NCI-H748 treated with DMSO at 0.1 percent for 48 hours (cell line): ENCODE data around the gene FTO.
A peak's percentile ranks its signal among the peaks of the same experiment; 100 is the strongest.

ENCODE experiments used
- DNase-seq: peaks from one replicate; lab custom pipeline; 2025; lab: John Stamatoyannopoulos, UW

Gene FTO

GRCh38 chr16:54015147-54015546 lies 311.2 kb downstream of the FTO start:
- no peak for DNase-seq

- no peak for DNase-seq
Measured at GRCh38 chr16:54022362-54022761, 318.4 kb downstream of the FTO start.

- DNase-seq = no peak
Measured at GRCh38 chr16:54026456-54026855, 322.5 kb downstream of the FTO start.

GRCh38 chr16:54027062-54027461 lies 323.1 kb downstream of the FTO start:
- DNase-seq = no peak

- no peak for DNase-seq
Measured at GRCh38 chr16:54027558-54027957, 323.6 kb downstream of the FTO start.

GRCh38 chr16:54027995-54028394 lies 324.0 kb downstream of the FTO start:
- no peak for DNase-seq

- DNase-seq = no peak
Measured at GRCh38 chr16:54030451-54030850, 326.5 kb downstream of the FTO start.

GRCh38 chr16:54031107-54031760 lies 327.3 kb downstream of the FTO start:
- DNase-seq = no peak

GRCh38 chr16:54033747-54034146 lies 329.8 kb downstream of the FTO start:
- DNase-seq = no peak

- DNase-seq = no peak
Measured at GRCh38 chr16:54034684-54035083, 330.7 kb downstream of the FTO start.

- DNase-seq = no peak
Measured at GRCh38 chr16:54040480-54040879, 336.5 kb downstream of the FTO start.

- DNase-seq = no peak
Measured at GRCh38 chr16:54040975-54041374, 337.0 kb downstream of the FTO start.

- no peak for DNase-seq
Measured at GRCh38 chr16:54048586-54049495, 344.9 kb downstream of the FTO start.

GRCh38 chr16:54049591-54050458 lies 345.9 kb downstream of the FTO start:
- no peak for DNase-seq

- no peak for DNase-seq
Measured at GRCh38 chr16:54050459-54051210, 346.7 kb downstream of the FTO start.

GRCh38 chr16:54051821-54052220 lies 347.9 kb downstream of the FTO start:
- no peak for DNase-seq

- no peak for DNase-seq
Measured at GRCh38 chr16:54052271-54052670, 348.3 kb downstream of the FTO start.

GRCh38 chr16:54053891-54054820 lies 350.2 kb downstream of the FTO start:
- peak; percentile 85 for DNase-seq

GRCh38 chr16:54055191-54055590 lies 351.2 kb downstream of the FTO start:
- no peak for DNase-seq

- DNase-seq = no peak
Measured at GRCh38 chr16:54055864-54056263, 351.9 kb downstream of the FTO start.

- no peak for DNase-seq
Measured at GRCh38 chr16:54056921-54057320, 353.0 kb downstream of the FTO start.
